Measurements from ENCODE around the gene GRB10.
A peak's percentile ranks its signal among the peaks of the same experiment; 100 is the strongest.
"Not testable (repeated sequence)": the region's sequence is repeated elsewhere in the genome, so short reads cannot be mapped to it uniquely, and the experiment has no call there.

GRB10 gene

GRCh38 chr7:50779427-50779826, 3.3 kb downstream of the GRB10 start:
- H4K20me1 ChIP-seq: peaks cover 68 to 97% (median 86%) of the 10 kb centered on the region in 11 experiments; a peak in 21 of 22 replicates

DNA sequence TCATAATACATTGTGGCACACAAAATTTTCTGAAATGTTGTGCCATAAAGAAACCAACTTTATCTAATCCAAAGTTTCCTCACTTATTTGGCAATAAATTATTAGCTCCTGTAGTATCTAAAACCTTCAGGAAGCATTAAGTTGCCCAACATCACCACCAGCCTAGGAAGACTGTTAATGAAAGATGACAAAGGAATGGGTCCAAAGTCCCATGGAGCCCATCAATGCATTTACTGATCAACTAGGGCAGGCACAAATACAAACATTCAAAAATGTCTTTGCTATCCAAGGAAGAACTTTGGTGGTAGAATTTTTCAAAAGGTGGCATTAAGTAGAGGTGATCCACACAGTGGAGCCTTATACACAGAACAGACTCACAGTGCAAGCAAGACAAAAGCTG, 4.5 kb downstream of the GRB10 start:
- Histone ChIP-seq H3K9ac (no peak overlapping the region), H3K36me3 (peaks cover 6 to 50% (median 29%) of the 10 kb centered on the region in 11 experiments; a peak in 20 of 22 replicates), H3K4me1 (peaks cover 23 to 38% (median 31%) of the 10 kb centered on the region in 10 experiments), H4K20me1 (peaks cover 55 to 94% (median 77%) of the 10 kb centered on the region in 11 experiments; a peak in 21 of 22 replicates), H3K4me2 (no peak overlapping the region), H3K27ac (no peak overlapping the region), H3K27me3 (peaks cover 0 to 5% (median 0%) of the 10 kb centered on the region in 11 experiments; a peak in 5 of 22 replicates), H3K4me3 (no peak overlapping the region), H3K9me3 (replicated peaks in 1 of 11) (peaks cover 5 to 45% (median 41%) of the 10 kb centered on the region in 11 experiments; a peak in 21 of 22 replicates)
- TF ChIP-seq Cebpa-rat (IDR thresholded peaks at IDR 0.05): no peak

More at GRCh38 chr7:50779427-50779826, 3.3 kb downstream of the GRB10 start:
- no peak for TF ChIP-seq Cebpa-rat (IDR thresholded peaks at IDR 0.05)
- Histone ChIP-seq H3K4me2 (peak overlapping the region in 8 of 11 experiments; percentile 1 to 90 (median 84); a peak in 8 of 22 replicates), H3K27ac (no peak overlapping the region), H3K4me1 (peaks cover 20 to 49% (median 37%) of the 10 kb centered on the region in 10 experiments), H3K9me3 (replicated peaks in 1 of 11) (peaks cover 5 to 43% (median 32%) of the 10 kb centered on the region in 11 experiments; a peak in 20 of 22 replicates), H3K27me3 (peaks cover 0 to 5% (median 0%) of the 10 kb centered on the region in 11 experiments; a peak in 5 of 22 replicates), H3K9ac (no peak overlapping the region), H3K36me3 (peaks cover 6 to 53% (median 29%) of the 10 kb centered on the region in 11 experiments; a peak in 20 of 22 replicates), H3K4me3 (no peak overlapping the region)

DNA sequence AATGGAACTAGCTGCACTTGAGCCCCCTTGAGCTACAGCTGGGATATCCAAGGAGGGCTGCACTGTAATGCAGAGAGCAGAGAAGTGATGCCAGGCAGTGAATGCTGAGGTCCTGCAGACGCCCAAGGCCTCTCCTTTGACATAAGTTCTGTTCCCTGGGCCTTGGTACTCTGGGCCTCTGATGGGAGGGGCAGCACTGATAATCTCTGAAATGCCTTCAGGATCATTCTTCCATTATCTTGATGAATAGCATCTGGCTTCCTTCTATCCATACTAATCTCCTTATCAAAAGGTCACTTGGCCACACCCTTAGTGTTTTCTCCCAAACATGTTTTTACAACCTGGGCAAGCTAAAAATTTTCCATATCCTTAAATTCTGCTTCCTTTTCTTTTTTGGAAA, 6.9 kb downstream of the GRB10 start:
- Histone ChIP-seq H3K9me3 (replicated peaks in 1 of 11) (peaks cover 5 to 64% (median 45%) of the 10 kb centered on the region in 11 experiments), H3K27me3 (no peaks in the 10 kb centered on the region), H3K9ac (no peak overlapping the region), H3K4me3 (no peak overlapping the region), H4K20me1 (peaks cover 32 to 93% (median 67%) of the 10 kb centered on the region in 11 experiments; a peak in 21 of 22 replicates), H3K4me2 (no peak overlapping the region), H3K27ac (no peak overlapping the region), H3K4me1 (peaks cover 9 to 31% (median 22%) of the 10 kb centered on the region in 10 experiments), H3K36me3 (peaks cover 10 to 66% (median 45%) of the 10 kb centered on the region in 11 experiments; a peak in 20 of 22 replicates)
- TF ChIP-seq Cebpa-rat (IDR thresholded peaks at IDR 0.05): no peak

- no peak overlapping the region for H3K4me2 ChIP-seq
- TF ChIP-seq Cebpa-rat (IDR thresholded peaks at IDR 0.05): no peak
These were observed 7.5 kb downstream of the GRB10 start for GRCh38 chr7:50775231-50775630.

DNA sequence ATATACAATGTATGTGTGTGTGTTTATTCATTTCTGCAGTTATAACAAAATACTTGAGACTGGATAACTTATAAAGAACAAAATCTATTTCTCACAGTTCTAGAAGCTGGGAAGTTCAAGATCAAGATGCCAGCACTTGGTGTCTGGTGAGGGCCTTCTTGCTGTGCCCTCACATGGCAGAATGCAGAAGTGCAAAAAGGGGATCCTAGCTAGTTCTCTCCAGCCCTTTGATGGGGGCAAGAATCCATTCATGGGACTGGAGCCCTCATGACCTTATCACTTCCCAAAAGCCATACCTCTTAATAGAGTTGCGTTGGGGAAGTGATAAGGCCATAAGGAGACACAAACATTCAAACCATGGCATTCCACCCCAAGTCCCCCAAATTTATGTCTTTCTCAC, 8.4 kb downstream of the GRB10 start:
- Histone ChIP-seq H3K9ac (no peak overlapping the region), H3K36me3 (peaks cover 10 to 73% (median 58%) of the 10 kb centered on the region in 11 experiments; a peak in 21 of 22 replicates), H3K27me3 (no peaks in the 10 kb centered on the region), H3K4me2 (no peak overlapping the region), H3K4me1 (peaks cover 3 to 29% (median 19%) of the 10 kb centered on the region in 10 experiments; a peak in 18 of 20 replicates), H3K9me3 (replicated peaks in 1 of 11) (peaks cover 5 to 76% (median 49%) of the 10 kb centered on the region in 11 experiments), H3K27ac (no peak overlapping the region), H4K20me1 (peaks cover 28 to 93% (median 67%) of the 10 kb centered on the region in 11 experiments; a peak in 21 of 22 replicates), H3K4me3 (no peak overlapping the region)
- no peak for TF ChIP-seq Cebpa-rat (IDR thresholded peaks at IDR 0.05)

More at GRCh38 chr7:50775231-50775630, 7.5 kb downstream of the GRB10 start:
- H3K36me3 ChIP-seq: peaks cover 10 to 72% (median 51%) of the 10 kb centered on the region in 11 experiments; a peak in 20 of 22 replicates
- no peaks in the 10 kb centered on the region for H3K27me3 ChIP-seq
- no peak overlapping the region for H3K4me3 ChIP-seq
- peaks cover 3 to 29% (median 19%) of the 10 kb centered on the region in 10 experiments; a peak in 17 of 20 replicates for H3K4me1 ChIP-seq
- no peak overlapping the region for H3K9ac ChIP-seq
- no peak overlapping the region for H3K27ac ChIP-seq
- peaks cover 29 to 93% (median 67%) of the 10 kb centered on the region in 11 experiments; a peak in 21 of 22 replicates for H4K20me1 ChIP-seq
- H3K9me3 ChIP-seq (replicated peaks in 1 of 11): peaks cover 5 to 67% (median 45%) of the 10 kb centered on the region in 11 experiments

GRCh38 chr7:50773071-50773470, 9.6 kb downstream of the GRB10 start:
- H3K4me2 ChIP-seq, H3K27ac ChIP-seq, H3K4me3 ChIP-seq, H3K27me3 ChIP-seq, H3K9ac ChIP-seq: not testable (repeated sequence)
- peaks cover 5 to 76% (median 43%) of the 10 kb centered on the region in 11 experiments for H3K9me3 ChIP-seq (replicated peaks in 1 of 11)
- H4K20me1 ChIP-seq: peaks cover 22 to 93% (median 69%) of the 10 kb centered on the region in 11 experiments; a peak in 19 of 22 replicates
- peaks cover 12 to 35% (median 29%) of the 10 kb centered on the region in 10 experiments; a peak in 17 of 20 replicates for H3K4me1 ChIP-seq
- H3K36me3 ChIP-seq: peaks cover 4 to 71% (median 50%) of the 10 kb centered on the region in 11 experiments; a peak in 19 of 22 replicates

GRCh38 chr7:50771120-50772002, 11.3 kb downstream of the GRB10 start:
- Histone ChIP-seq H3K4me3 (no peak overlapping the region), H3K9me3 (replicated peaks in 1 of 11) (peaks cover 0 to 81% (median 46%) of the 10 kb centered on the region in 11 experiments; a peak in 20 of 22 replicates), H3K27ac (no peak overlapping the region), H3K27me3 (no peaks in the 10 kb centered on the region), H3K4me2 (peak overlapping the region in 2 of 11 experiments; percentile 1 to 13; a peak in 2 of 22 replicates), H3K36me3 (peaks cover 5 to 79% (median 59%) of the 10 kb centered on the region in 11 experiments; a peak in 20 of 22 replicates), H4K20me1 (peaks cover 34 to 96% (median 79%) of the 10 kb centered on the region in 11 experiments; a peak in 20 of 22 replicates), H3K9ac (no peak overlapping the region), H3K4me1 (peaks cover 12 to 35% (median 29%) of the 10 kb centered on the region in 10 experiments; a peak in 17 of 20 replicates)
- no peak for TF ChIP-seq Cebpa-rat (IDR thresholded peaks at IDR 0.05)
